GM10266 (cell line): ENCODE measurements around the gene FABP3.

ENCODE experiments used
- DNase-seq: peaks from one replicate; pipeline ENCODE4 v3.0.0; 2012; ENCODE audit errors: extremely low spot score
- TF ChIP-seq, protein P1 (sequence below): IDR thresholded peaks from 2 replicates; pipeline ENCODE4 v1.5.1; 2012; ENCODE audit warnings: mild to moderate bottlenecking, low read depth; ENCODE audit not compliant: control insufficient read depth, insufficient read depth; ENCODE audit errors: missing control alignments

FABP3 gene

DNA sequence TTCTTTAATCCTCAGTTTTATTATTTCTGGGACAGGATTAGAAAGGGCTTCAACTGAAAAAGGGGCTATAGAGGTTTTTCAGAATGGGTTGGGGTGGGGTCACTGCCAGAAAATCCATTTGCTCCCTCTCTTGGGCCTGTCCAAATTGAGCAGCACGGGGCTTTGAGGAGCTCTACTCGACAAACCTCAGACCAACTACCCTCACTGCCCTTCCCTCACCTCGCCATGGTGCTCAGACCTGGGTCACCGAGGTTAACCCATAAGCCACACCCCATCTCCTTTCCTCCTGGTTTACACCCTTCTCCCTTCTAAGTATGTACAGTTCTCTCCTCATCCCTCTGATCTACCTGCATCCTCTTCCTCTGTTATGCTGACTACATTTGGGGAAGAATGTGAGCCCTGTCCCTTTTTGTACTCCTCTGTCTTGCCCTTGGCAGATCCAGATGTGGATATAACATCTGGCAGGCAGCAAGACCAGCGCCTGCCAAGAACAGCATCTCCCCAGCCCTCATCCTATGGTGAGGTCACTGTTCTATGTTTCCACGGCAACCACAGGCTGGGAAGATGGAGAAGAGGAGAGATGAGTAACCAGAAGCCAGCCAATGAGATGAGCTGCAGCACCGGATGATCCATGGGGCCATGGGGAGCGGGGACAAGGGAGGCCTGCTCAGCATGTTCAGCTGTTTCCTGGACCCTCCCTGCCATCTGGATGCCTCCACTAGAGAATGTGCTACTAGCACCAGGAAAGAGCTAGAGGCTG lies 3.7 kb upstream of the FABP3 start:
- TF ChIP-seq, protein P1, sequence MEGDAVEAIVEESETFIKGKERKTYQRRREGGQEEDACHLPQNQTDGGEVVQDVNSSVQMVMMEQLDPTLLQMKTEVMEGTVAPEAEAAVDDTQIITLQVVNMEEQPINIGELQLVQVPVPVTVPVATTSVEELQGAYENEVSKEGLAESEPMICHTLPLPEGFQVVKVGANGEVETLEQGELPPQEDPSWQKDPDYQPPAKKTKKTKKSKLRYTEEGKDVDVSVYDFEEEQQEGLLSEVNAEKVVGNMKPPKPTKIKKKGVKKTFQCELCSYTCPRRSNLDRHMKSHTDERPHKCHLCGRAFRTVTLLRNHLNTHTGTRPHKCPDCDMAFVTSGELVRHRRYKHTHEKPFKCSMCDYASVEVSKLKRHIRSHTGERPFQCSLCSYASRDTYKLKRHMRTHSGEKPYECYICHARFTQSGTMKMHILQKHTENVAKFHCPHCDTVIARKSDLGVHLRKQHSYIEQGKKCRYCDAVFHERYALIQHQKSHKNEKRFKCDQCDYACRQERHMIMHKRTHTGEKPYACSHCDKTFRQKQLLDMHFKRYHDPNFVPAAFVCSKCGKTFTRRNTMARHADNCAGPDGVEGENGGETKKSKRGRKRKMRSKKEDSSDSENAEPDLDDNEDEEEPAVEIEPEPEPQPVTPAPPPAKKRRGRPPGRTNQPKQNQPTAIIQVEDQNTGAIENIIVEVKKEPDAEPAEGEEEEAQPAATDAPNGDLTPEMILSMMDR = no peak
- no peak for DNase-seq

DNA sequence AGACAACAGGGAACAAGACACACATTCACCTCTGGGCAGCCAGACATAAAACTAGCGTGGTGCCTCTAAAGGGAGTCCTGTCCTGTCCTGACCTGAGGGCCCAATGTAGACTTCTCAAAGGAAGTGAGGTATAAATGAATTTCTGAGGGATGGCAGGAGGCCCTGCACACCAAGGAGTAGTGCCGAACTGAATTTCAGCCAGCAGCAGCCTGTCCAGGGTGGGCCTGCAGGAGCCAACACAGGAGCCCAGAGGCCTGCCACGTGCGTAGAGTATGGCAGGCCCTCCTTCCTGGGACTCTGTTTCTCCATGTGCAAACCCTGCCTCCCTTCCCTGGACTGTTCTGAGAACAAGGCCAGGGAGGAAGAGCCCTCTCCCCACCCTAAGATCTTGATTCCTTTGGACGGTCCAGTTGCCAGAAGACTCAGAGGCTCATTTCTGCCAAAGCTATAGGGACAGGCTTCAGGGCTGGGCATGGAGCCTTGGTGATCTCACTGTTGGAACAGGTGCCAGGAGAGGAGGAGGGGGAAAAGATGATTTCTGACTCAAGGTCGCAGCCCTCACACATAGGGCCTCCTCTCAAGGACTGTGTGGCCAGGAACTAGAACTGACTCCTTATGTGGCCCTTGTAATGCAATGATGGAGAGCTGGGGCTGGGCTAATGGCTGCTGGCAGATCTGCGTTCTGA lies 1.8 kb upstream of the FABP3 start:
- DNase-seq = no peak
- TF ChIP-seq, protein P1 = no peak

DNA sequence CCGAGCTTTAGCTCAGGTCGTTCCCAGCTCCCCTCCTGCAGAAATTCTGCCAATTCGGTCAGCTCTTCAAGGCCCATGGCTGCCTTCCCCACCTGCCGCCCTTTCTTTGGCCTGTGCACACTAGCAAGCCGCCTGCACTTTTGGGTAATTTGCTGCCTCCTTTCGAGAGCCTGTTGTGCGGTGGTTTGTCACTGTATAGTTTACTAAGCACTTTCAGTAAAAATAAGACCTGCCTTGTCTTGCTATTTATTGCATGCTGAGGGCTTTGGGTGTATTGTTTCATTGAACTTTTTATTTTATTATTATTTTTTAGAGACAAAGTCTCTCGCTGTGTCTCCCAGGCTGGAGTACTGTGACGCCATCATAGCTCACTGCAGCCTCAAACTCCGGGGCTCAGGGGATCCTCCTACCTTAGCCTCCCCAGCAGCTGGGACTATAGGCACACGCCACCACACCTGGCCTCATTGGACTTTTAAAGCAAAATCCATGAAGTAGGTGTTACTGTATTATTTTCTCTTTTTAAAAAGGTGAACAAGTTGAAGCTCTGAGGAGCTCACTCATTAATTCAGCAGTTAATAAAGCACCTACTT lies 1.1 kb upstream of the FABP3 start:
- DNase-seq = no peak
- TF ChIP-seq, protein P1 = no peak

GRCh38 chr1:31372751-31373055 lies 173 bp downstream of the FABP3 start:
- no peak for DNase-seq
- TF ChIP-seq, protein P1 = no peak

GRCh38 chr1:31372051-31372450 lies 825 bp downstream of the FABP3 start:
- TF ChIP-seq, protein P1 = no peak
- DNase-seq = no peak

- TF ChIP-seq, protein P1 = no peak
- DNase-seq = no peak
Observed at GRCh38 chr1:31371121-31371959, 1.5 kb downstream of the FABP3 start.

DNA sequence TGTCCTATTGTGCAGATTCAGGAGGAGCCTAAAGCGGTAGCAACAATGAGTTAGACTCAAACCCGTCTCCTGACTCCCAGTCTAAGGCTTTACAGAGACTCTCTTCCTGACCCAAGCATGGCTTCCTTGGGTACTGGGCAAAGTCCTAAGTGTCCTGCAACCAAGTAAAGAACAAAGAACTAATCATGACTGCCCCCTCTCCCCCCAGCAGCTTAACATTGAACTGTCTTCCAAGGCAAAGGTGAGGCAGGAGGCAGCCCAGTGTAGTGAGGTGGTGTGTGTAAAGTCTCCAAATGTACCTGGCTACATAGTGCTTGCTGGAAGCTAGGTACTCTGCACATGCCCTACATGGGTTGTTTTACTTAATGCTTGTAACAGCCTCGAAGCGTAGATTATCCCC lies 2.3 kb downstream of the FABP3 start:
- TF ChIP-seq, protein P1 = no peak
- no peak for DNase-seq
